GM18868 (cell line): ENCODE data around the gene PDCD11.
"Not testable (repeated sequence)": the region's sequence is repeated elsewhere in the genome, so short reads cannot be mapped to it uniquely, and the experiment has no call there.

Source experiments
- ATAC-seq: cut with Tn5 transposase; IDR thresholded peaks from one replicate; pipeline ENCODE4 v1.9.1; 2021; ENCODE audit warnings: mild to moderate bottlenecking, moderate library complexity; ENCODE audit not compliant: unreplicated experiment

Gene PDCD11

DNA sequence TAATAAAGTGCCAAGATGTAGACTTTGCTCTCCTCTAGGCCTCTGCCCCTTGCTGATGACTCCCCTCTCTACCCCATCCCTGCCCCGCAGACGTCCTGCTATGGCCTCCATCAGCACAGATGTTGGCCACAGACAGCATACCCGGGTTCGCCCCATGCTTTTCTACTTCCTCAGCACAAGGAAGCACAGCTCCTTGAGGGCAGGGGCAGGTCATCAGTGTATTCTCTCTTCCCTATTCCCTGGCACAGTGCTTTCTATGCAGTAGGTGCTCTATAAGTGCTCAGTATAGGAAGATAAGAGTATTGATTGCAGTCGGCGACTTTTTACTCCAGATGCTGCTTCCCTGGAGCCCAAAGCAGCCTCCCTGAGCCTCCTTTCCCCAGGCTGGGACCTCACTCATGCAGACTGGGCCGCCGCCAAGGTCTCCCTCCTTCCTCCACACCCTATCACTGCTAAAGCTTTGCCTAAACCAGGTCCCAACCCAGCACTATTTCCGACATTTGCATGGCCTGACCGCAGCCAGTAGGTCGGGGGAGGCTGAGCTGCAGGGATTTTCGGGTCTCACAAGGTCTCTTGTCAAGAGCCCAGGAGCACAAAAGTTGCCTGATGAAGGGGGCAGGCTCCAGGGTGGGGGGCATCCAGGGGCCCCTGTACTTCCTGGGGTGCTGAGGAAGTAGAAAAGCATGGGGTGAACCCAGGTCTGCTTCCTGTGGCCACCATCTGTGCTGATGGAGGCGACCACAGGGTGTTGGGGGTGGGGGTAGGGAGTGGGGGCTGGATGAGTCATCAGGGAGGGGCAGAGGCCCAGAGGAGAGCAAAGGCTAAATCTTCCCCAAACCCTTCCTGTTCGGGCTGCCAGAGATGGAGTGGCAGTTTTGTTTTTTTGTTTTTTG, 74.6 kb downstream of the PDCD11 start:
- peak; percentile 70 for ATAC-seq

DNA sequence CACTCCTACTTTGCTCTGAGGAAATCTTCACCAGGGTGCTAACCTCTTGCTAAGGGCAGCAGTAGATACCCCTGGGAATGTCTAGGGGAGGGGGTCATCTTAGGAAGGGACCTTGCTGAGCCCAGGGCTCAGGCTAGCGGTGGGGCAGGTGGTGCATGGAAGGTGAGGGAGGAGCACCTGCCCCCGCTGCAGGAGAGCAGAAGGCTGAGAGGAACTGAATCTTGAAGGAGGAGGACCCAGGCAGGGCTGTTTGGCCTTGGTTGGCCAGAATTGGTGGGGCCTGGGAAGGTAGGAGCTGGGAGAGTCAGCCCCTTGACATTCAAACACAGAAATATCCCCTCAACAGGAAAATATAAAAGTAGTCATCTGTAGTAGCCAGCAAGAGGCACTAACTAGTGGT, 75.6 kb downstream of the PDCD11 start:
- peak; percentile 27 for ATAC-seq

DNA sequence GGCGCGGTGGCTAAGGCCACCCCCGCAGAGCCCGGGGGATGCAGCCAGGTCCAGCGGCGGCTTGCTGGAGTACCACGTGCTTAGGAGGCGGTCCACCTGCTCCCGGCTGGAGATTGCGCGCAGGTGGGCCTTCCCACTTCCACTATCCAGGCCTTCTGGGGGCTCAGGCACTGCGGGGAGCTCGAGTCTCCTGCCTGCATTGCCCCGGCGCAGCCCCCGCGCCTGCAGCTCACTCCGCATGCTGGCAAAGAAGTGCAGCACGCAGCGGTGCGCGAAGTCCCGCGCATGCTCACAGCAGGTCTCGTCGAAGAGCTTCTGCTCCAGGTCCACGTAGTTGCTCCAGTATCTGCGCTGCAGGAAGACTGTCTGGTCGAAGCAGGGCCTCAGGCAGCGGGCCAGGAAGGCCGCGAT, 76.8 kb downstream of the PDCD11 start:
- no peak for ATAC-seq

DNA sequence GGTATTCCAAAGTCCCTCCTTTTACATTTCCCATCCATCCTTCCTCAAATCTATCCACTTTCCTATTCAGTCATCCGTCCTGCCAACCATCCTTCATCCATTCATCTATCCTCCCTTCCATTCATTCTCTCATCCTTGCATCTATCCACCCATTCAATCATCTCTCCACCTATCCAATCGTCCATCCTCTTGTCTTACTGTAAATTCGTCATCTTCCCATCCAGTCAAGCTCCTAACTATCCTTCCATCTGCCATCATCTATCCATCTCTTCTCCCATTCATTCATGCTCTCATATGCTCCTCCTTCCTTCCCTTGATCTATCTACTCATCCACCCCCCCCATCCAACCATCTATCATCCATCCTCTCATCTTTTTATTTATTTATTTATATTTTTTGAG, 77.7 kb downstream of the PDCD11 start:
- no peak for ATAC-seq

DNA sequence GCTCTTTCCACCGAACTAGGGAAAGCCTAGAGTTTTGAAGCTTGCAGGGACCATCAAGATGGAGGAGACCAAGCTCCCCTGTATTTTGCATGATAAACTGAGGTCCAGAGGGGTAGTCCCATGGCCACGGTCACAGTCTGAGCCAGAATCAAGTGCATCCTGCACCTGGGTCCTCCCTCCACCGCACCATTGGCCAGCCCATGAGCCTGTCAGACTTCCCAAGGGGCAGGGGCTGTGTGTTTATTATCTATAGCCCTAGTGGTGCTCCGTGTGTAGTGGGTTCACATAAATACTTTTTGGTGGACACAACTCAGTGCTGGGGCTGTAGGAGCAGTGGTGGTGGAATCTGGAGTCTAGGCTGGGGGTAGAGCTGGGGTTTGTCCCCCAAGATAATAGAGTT, 79.0 kb downstream of the PDCD11 start:
- ATAC-seq = no peak

DNA sequence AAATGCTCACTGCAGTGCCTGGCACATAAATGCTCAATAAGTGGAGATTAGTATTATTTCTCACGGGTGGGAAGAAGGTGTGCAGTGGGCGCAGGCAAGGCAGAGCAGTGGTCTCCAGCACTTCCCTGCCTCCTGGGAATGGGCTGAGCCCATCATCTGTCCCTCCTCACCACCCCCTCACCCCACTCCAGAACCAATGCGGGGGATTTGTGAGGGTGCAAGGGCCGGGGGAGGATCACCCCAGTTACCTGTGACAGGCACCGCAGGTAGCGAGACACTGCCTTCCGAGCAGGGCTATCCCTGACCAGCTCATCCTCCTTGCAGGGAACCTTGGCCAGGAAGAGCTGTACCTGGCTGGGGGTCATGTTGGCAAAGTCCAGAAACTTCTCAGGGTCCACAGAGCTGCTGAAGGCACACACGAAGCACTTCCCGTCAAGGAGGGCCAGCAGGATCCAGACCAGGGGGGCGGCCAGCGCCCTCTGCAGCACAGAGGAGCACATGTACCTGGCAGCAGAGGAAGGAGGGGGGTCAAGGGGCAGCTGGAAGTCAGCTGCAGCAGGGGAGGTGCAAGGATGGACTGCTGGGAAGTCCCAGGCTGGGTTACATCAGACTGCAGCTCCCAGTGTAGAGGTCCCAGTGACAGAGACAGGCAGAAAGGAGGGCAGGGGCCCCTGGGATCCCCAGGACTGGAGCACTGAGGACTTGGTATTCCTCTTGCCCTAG, 79.8 kb downstream of the PDCD11 start:
- no peak for ATAC-seq

DNA sequence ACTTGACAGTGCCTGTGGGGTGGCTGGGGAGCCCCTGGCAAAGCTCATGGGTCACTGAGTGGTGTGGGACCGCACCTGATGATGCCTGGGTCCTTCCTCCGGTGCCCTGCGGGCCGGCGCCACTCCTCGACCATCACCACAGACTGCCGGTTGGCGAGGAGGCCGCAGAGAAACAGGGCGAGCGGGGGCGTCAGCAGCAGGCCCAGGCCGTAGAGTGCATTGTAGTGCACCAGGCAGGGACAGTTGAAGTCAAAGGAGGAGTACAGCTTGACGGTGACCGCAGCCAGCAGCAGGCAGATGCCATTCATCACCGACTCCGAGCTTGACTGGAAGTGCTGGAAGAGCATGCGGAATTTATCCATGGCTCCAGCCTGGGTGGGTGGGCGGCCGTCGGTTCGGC, 82.2 kb downstream of the PDCD11 start:
- no peak for ATAC-seq

DNA sequence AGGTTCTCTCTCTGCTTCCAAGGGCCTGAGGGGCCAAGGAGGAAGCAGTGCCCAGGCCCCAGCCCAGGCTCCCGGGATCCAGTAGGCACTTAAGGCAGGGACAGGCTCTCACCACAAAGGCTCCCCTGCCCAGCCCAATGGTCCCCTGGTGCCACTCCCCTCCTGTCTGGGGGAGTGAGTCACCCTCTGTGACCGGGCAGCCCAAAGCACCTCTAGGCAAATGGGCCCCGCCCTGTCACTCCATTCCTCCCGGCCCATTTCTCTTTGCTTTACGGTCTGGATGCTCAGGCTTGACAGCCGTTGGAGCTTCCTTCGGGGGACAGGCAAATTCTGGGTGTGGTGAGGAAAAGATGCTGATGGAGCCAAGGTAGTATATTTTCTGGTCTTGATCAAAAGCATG, 82.7 kb downstream of the PDCD11 start, which contains the start of gene CALHM3:
Gene CALHM3 (minus strand): TSS at position 106 of the 400 bp plus-strand sequence. CDS start 208 bp downstream, outside the sequence.
- no peak for ATAC-seq

DNA sequence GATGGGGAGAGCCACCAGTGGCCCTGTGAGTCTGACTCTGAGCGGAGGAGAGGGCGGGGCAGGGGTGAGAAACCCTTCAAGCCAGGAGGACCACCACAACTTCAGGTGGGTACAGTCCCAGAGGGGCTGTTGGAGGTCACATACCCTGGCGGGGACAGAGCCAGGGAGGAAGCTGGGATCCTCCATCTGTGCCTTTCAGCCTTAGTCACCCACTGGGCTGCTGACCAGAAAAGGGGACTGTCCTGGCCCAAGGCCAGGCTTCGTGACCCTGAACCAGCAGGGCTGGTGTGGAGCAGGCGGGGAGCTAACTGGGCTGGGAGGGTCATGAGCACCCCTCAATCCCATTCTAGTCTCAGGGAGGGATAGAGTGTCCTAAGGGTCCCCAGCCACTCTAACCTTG, 84.1 kb downstream of the PDCD11 start:
- no peak for ATAC-seq

DNA sequence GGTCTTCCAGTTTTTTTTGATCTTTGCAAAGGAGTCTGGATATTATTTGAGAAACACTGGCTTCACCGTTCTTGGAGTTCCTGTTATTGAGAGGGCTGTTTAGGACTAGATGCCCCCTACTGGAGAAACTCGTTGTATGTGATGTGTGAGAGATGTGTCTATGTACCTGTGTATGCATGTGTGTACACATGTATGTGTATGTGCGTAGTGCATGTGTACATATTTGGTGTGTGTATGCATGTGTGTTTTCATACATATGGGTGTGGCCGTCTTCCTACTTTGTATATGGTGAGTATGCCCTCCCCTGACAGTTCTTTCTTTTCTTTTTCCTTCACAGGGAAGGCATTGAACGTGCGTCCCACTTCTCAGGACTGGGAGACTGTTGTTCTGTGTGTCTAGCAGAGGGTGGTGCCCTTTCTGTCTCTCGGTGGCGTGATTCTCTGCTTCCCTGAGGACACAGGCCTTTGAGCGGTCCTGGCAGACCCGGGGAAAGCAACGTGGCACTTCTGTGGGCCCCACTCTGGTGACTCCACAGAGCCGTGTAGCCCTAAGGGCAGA, 85.6 kb downstream of the PDCD11 start:
- ATAC-seq = peak; percentile 79

DNA sequence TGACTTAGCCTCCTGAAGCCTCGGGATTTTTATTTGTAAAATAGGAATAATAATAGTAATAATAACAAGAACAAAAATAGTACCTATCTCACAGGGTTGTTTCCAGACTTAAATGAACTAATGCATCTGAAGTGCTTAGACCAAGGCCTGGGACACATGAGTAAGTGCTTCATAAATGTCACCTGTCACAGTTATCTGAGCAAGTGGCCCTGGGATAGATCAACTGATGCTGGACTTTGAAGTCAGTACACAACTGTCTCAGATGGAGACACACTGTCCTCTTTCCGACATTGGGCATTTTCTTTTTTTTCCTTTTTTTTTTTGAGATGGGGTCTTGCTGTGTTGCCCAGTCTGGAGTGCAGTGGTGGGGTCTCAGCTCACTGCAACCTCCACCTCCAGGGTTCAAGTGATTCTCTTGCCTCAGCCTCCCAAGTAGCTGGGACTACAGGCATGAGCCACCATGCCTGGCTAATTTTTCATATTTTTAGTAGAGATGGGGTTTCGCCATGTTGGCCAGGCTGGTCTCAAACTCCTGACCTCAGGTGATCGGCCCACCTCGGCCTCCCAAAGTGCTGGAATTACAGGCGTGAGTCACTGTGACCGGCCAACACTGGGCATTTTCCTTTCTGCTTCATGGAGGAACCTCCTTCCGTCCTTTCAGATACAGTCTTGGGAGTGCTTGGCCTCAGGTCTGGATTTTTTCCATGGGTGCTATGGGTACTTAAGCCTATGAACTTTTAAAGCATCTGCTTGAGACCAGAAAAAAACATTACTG, 90.4 kb downstream of the PDCD11 start:
- not testable (repeated sequence) for ATAC-seq

DNA sequence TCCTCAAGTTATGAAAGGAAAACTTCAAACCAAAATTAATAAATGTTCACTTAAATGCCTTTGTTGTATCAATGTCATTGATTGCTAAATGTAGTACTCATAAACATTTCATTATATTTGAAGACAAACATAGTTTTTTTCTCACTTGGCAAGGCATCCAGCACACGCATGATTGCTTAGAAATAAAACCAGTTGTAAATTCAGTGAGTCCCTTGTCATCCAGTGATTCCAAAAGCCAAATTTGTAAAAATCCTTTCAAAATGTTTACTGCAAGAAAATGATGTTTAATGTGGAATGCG, 90.9 kb downstream of the PDCD11 start:
- ATAC-seq = no peak

DNA sequence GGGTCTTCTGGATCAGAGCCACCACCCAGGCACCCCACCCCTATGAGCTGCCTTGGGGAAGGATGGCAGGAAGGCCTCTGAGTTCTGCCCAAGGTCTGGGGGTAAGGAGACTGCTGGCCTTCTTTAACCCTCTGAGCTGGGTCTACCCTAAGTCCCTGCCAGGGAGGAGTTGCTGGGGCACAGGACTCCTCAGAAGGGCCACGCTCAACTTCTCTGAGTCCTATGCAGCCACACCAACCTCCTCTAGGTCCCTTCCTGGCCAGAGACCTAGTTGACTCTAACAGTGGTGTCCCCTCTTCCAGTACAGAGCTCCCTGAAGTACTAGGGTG, 94.5 kb downstream of the PDCD11 start:
- ATAC-seq = peak; percentile 22

DNA sequence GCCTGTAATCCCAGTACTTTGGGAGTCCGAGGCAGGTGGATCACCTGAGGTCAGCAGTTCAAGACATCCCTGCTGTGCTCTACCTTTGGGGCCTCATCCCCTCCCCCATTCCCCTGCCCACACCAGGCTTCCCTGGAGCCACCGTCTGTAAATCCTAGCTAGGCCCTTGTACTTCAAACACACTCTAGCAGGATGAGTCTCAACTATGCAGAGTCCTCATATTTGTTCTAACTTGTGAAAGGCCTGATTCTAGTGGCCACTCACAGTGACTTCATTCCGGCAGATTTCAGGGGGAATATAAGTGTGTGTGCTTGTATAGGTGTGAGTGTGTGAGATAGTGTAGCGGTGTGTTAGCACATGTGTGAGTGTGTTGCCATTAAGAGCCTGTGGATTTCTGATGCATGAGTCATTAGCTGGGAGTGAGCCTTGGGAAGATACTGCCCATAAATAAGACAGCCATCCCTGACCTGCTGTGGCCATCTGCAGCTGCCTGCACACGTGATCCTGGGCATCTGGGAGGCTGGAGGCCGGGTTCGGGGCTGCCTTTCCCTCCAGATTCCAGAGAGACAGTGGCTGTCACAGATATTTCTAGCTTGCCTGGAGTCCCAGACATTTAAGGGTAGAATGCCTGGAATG, 95.4 kb downstream of the PDCD11 start:
- ATAC-seq = no peak

DNA sequence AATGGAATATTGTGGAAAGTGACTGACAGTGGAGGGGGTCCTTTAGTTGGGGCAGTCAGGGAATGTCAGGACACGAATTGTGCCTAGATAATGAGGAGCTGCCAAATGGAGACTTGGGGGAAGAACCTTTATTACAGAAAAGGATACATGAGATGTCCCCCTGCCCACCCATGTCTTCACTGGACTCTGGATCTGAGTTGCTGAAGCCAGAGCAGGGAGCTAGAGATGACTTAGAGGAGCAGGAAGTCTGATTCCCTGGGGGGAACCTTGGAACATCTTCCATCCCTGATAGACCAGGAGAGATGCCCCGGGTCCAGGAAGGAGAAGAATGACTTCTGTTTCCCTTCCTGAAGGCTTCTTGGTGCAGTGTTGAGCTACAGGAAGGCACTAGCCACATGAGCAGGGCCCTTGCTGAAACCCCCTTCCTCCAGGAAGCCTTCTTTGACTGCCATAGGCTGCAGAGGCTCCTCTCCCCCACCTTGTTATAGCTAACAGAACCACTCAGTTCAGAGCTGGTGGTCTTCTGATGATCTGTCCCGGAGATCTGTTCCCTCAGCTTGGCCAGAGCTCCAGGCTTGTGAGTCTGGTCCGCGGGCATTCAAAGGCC, 96.3 kb downstream of the PDCD11 start:
- ATAC-seq = no peak

DNA sequence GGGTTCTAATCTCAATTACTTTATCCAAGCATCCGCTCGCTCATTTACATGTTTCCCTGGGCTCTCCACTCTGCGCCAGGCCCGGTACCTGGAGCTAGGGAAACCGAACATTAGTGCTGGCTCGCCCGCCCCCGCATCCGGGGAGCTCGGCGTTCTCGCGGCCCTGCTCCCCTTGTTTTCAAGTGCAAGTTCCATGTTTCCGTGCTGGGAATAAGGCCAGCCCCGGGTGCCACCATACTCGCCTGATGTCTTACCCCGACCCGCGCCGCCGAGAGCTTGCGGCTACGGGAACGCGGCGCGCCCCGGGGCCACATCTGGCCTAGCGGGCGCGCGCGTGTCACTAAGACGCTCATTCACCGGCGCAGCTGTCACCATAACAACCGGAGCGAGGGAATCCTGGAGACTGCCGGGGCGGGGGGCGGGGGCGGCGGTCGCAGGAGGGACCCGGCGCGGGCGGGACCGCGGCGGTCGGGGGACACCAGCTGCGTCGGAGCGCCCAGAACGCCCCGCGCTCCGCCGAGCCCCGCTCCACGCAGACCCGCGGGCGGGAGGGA, 97.0 kb downstream of the PDCD11 start, which contains the start of gene NEURL1:
Gene NEURL1 (plus strand): TSS at position 344 of the 554 bp plus-strand sequence. CDS start 683 bp downstream, outside the sequence.
- no peak for ATAC-seq

DNA sequence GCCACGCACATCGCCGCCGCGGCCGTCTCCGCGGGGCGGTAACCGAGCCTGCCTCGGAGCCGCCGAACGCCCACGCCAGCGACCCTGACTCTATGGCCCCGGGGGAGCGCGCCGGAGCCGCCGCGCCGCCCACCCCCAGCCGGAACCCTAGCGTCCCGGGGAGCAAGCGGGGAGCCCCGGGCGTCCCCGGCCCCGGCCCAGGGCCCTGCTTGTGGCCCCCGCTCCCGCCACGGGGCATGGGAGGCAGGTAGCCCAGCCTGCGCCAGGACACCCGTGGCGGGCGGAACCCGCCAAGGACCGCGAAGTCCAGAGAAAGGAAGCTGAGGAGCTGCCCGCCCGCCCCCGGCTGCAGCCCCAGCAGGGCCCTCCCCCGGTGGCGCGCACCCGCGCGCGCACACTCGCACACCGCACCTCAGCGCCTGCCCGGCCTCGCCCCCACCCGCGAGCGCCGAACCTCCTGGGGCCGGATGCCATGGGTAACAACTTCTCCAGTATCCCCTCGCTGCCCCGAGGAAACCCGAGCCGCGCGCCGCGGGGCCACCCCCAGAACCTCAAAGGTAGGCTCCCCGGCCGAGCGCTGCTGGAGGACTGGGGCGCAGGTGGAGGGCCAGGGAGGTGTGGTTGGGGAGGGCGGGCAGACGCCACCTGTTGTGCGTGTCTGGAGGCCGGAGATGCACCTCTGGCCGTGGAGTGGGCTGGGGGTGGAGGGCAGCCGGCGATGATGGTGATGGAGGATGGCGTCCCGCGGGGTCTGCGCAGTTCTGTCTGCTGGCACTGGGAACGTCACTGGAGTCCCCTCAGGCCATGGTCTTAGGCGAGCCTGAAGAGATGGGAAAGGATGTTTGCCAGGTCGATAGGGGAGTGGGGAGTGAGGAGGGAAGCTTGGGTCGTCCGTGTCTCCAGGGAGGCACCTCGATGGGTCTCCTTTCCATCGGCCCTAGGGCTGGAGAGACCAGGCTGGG, 97.8 kb downstream of the PDCD11 start:
- no peak for ATAC-seq

DNA sequence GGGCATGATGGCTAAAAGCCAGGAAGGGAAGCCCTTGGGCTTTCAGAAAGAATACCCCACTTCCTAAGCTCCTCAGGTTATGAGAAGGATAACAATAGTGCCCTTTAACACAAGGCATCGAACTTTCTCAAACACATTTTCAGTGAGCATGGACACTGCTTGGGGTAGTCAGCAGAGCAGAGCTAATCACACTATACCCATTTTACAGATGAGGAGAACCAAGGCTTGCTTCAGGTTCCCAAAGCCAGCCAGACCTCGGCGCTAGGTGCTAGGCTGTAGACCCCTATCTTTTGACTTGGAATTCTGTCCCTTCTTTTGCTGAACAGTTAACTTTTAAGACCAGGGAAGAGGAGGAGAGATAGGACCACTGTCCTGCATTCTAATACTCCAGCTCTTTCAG, 98.9 kb downstream of the PDCD11 start:
- no peak for ATAC-seq
